ENCODE results near the gene MAP2K5. TPM values are rescaled to one million over a fixed set of nuclear protein-coding genes. Genes with fewer than 3 reads are reported as not detected.

Gene MAP2K5
- total and polyA plus RNA-seq, 2 donors from 2014 or later = 14.1 to 18.6 TPM

DNA sequence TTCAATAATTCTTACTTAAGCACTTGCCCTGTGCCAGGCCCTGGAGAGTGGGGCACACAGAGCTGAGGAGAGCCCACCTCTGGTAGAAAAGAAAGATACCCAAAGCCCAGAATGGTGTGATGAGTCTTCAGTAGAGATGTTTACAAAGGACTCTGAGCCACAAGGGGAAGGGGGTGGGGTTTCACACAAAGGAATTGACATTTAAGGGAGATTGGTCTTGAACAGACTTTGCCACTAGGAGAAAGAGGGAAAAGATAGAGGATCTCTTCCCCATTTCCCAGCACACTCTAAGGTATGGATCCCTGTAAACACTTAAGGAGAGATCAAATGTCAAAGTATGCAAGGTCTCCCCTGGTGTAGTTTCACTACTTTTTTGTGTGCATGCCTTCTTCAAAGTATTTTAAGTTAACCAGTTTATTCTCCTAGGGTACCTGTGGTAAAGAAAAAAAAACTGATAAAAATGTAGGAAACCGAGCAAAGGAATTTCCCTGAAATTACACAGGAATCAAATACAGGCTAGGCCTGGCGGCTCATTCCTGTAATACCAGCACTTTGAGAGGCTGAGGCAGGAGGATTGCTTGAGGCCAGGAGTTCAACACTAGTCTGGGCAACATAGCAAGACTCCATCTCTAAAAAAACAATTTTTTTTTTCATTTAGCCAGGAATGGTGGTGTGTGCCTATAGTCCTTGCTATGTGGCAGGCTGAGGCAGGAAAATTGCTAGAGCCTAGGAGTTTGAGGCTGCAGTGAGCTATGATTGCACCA lies 165.2 kb downstream of the MAP2K5 start:
- intact Hi-C loops (cut with DNase I) = no loop called here
- Histone ChIP-seq H3K9me3 (ENCODE audit: control insufficient read depth in 2 of 3, insufficient read depth in 1 of 3, low read length in 3 of 3) (no peaks in the 10 kb centered on the region), H3K4me3 (ENCODE audit: low read length in 3 of 3) (no peak overlapping the region), H3K27ac (ENCODE audit: low read depth in 2 of 2, low read length in 2 of 2) (no peak overlapping the region), H3K4me1 (ENCODE audit: control insufficient read depth in 2 of 3, insufficient read depth in 2 of 3, low read depth in 1 of 3, low read length in 3 of 3) (no peaks in the 10 kb centered on the region), H3K9ac (ENCODE audit: low read length in 3 of 3) (no peak overlapping the region), H3K36me3 (ENCODE audit: control insufficient read depth in 2 of 3, insufficient read depth in 3 of 3, low read length in 3 of 3) (no peaks in the 10 kb centered on the region), H3K27me3 (ENCODE audit: control insufficient read depth, insufficient read depth, low read length) (no peaks in the 10 kb centered on the region)
- TF ChIP-seq CTCF (IDR thresholded peaks at IDR 0.05; ENCODE audit: borderline replicate concordance, extremely low read depth, insufficient read depth) = no peak
- FAIRE-seq (no peak), DNase-seq (no peak)

DNA sequence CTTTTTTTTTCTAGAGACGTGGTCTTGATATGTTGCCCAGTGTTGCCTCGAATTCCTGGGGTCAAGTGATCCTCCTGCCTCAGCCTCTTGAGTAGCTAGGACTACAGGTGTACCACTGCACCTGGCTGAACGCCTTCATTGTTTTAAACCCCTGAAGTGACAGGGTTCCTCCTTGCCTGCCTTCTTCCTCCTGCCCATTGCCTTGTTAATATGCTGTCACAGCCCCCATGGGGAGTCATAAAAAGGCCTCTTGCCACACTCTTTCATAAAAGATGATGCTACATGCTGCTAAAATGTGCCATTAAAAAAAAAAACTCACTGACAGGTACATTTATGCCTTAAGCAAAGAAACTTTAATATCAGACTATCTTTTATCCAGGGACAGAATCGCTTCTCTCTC lies 166.0 kb downstream of the MAP2K5 start:
- no peak for FAIRE-seq
- no peaks in the 10 kb centered on the region for H3K4me1 ChIP-seq (ENCODE audit: control insufficient read depth in 2 of 3, insufficient read depth in 2 of 3, low read depth in 1 of 3, low read length in 3 of 3)
- H3K27me3 ChIP-seq (ENCODE audit: control insufficient read depth, insufficient read depth, low read length) = no peaks in the 10 kb centered on the region

DNA sequence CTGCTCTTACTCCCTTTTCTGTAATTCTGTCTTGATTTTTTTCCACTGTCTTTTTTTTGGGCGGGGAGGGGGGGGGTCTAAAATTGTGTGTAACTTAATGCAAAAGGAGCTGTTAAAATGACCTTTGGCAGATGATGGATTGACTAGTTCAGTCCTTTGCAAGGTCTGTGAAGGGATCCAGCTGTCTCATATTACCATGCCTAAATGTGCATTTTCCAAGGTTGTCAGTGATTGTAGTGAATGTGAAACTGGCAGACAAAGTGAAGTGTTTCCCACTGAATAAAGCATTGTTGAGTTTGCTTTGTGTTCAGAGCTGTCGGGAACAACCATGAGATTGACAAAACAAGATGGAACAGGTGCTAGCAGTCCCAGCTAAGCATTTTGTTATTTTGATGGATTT lies 172.7 kb downstream of the MAP2K5 start:
- peak in 4 of 5 donors; percentile 37 to 84 (median 62) for DNase-seq
- TF ChIP-seq CTCF (IDR thresholded peaks at IDR 0.05; ENCODE audit: borderline replicate concordance, extremely low read depth, insufficient read depth) = no peak
- no peak overlapping the region for H3K4me3 ChIP-seq (ENCODE audit: low read length in 3 of 3)
- no peak overlapping the region for H3K27ac ChIP-seq (ENCODE audit: low read depth in 2 of 2, low read length in 2 of 2)
- intact Hi-C loops (cut with DNase I) = no loop called here
- no peaks in the 10 kb centered on the region for H3K27me3 ChIP-seq (ENCODE audit: control insufficient read depth, insufficient read depth, low read length)
- no peaks in the 10 kb centered on the region for H3K9me3 ChIP-seq (ENCODE audit: control insufficient read depth in 2 of 3, insufficient read depth in 1 of 3, low read length in 3 of 3)
- H3K4me1 ChIP-seq (ENCODE audit: control insufficient read depth in 2 of 3, insufficient read depth in 2 of 3, low read depth in 1 of 3, low read length in 3 of 3) = no peaks in the 10 kb centered on the region
- FAIRE-seq = no peak
- H3K36me3 ChIP-seq (ENCODE audit: control insufficient read depth in 2 of 3, insufficient read depth in 3 of 3, low read length in 3 of 3) = no peaks in the 10 kb centered on the region
- H3K9ac ChIP-seq (ENCODE audit: low read length in 3 of 3) = no peak overlapping the region

More for the DNA sequence above, 166.0 kb downstream of the MAP2K5 start:
- intact Hi-C loops (cut with DNase I) = no loop called here
- no peak for DNase-seq
- H3K9ac ChIP-seq (ENCODE audit: low read length in 3 of 3) = no peak overlapping the region
- H3K36me3 ChIP-seq (ENCODE audit: control insufficient read depth in 2 of 3, insufficient read depth in 3 of 3, low read length in 3 of 3) = no peaks in the 10 kb centered on the region
- H3K9me3 ChIP-seq (ENCODE audit: control insufficient read depth in 2 of 3, insufficient read depth in 1 of 3, low read length in 3 of 3) = no peaks in the 10 kb centered on the region
- H3K27ac ChIP-seq (ENCODE audit: low read depth in 2 of 2, low read length in 2 of 2) = no peak overlapping the region
- no peak for TF ChIP-seq CTCF (IDR thresholded peaks at IDR 0.05; ENCODE audit: borderline replicate concordance, extremely low read depth, insufficient read depth)
- H3K4me3 ChIP-seq (ENCODE audit: low read length in 3 of 3) = no peak overlapping the region
